Activated naive CD4-positive, alpha-beta T cell treated with anti-CD3 and anti-CD28 coated beads, Interleukin-2, amount 50 U/mL, for 72 hours (primary cell): ENCODE results near the gene NR2C1. TPM values are rescaled to one million over a fixed set of nuclear protein-coding genes. Genes with fewer than 3 reads are reported as not detected.
"Not testable (repeated sequence)": the region's sequence is repeated elsewhere in the genome, so short reads cannot be mapped to it uniquely, and the experiment has no call there.

Experiments used
- ATAC-seq, 2 donors: fragments of 150-1000 bp; cut with Tn5 transposase; 2 replicates each; pipeline ENCODE4 v1.10.0; 2021; ENCODE audit warnings: mild to moderate bottlenecking in 2 of 2, moderate library complexity in 2 of 2
- DNase-seq, 2 donors: peaks; one replicate each; pipeline ENCODE4 v3.0.0; 2021 to 2022; ENCODE audit warnings: low spot score in 2 of 2
- H3K27ac Mint-ChIP-seq, 2 donors: one replicate each; pipeline ENCODE4 v1.8.0; 2022; ENCODE audit warnings: mild to moderate bottlenecking in 2 of 2, mixed read lengths in 2 of 2
- H3K36me3 Mint-ChIP-seq, 2 donors: one replicate each; pipeline ENCODE4 v1.8.0; 2022; ENCODE audit warnings: mixed read lengths in 2 of 2
- H3K9me3 Mint-ChIP-seq, 2 donors: one replicate each; pipeline ENCODE4 v1.8.0; 2022; ENCODE audit warnings: mixed read lengths in 2 of 2
- total RNA-seq, 2 donors: library from RNA; stranded (reverse); gene quantifications; one replicate each; pipeline ENCODE4 v1.2.3, GENCODE V29; 2022

Gene NR2C1
- total RNA-seq, 2 donors from 2014 or later, result 32.3 to 36.9 TPM

DNA sequence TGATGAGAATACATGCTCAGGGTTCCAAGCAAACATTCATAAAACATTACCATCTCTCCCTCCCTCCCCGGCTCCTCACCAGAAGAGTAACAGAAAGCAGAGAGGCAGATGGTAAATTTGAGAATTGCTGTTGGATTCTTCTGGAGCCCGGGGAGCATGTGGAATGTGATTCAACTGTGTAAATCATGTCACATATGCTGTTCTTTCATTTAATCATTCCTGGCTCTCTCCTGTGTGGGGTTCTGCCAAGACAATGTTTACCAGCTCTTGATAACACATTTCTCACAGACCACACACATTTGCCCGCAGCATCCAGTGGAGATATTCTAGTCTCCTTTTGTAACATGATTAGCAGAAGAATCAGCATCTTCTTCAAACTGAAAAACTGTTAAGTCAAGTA lies 23.4 kb upstream of the NR2C1 start:
- no peak for DNase-seq
- ATAC-seq, result no peak
- Mint-ChIP-seq H3K9me3 (no peaks in the 10 kb centered on the region), H3K27ac (no peak overlapping the region), H3K36me3 (no peaks in the 10 kb centered on the region)

DNA sequence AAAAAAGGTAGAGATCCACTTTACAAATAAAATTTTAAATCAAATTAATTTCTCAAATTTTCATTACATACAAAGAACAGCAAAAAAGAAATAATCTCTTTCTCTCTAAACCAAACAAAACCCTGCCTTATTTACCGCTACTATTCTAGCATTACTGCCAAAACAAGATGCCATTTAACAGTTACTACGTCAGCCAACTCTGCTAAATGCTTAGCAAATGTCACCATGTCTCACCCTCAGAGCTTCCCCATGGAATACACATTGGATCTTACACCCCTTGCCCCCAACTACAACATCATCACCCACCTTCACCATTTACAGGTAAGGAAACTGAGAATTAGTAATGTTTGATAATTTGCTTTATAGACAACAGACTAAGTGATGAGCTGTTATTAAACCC lies 23.0 kb upstream of the NR2C1 start:
- DNase-seq (no peak), ATAC-seq (no peak)
- H3K9me3 Mint-ChIP-seq, result no peaks in the 10 kb centered on the region
- H3K27ac Mint-ChIP-seq, result no peak overlapping the region
- H3K36me3 Mint-ChIP-seq, result no peaks in the 10 kb centered on the region

DNA sequence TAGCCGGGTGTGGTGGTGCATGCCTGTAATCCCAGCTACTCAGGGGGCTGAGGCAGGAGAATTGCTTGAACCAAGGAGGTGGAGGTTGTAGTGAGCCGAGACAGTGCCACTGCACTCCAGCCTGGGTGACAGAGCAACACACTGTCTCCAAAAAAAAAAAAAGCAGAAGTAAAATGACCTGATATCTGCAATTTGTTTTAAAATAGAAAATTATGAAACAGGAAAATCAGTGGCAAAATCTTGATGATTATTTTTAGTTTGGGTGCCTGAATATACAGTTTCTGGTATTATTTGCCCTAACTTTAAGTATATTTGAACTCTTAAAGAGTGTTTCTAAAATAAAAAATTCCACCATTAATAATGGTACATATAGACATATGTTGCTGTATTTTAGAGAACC lies 22.4 kb upstream of the NR2C1 start:
- not testable (repeated sequence) for H3K9me3 Mint-ChIP-seq, DNase-seq, H3K36me3 Mint-ChIP-seq, ATAC-seq, H3K27ac Mint-ChIP-seq

DNA sequence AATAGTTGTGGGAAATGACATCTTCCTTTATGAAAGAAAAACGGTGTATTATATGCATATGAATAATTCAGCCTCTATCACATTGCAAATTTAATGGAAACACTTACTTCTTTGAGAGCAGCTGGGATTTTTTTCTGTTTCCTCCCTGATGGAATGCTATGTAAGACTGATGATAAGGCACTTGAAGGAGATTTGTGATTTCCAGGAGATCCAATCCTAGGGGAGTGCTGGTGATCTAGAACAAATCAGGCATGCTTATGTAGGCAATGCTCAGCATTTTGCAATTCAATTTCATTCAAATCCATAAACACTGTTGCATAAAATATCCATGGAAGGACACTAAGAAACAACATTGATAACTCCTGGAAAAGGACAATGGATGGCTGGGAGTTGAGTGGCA lies 16.0 kb upstream of the NR2C1 start:
- Mint-ChIP-seq H3K36me3 (no peaks in the 10 kb centered on the region), H3K27ac (no peak overlapping the region), H3K9me3 (no peaks in the 10 kb centered on the region)
- DNase-seq (no peak), ATAC-seq (no peak)

DNA sequence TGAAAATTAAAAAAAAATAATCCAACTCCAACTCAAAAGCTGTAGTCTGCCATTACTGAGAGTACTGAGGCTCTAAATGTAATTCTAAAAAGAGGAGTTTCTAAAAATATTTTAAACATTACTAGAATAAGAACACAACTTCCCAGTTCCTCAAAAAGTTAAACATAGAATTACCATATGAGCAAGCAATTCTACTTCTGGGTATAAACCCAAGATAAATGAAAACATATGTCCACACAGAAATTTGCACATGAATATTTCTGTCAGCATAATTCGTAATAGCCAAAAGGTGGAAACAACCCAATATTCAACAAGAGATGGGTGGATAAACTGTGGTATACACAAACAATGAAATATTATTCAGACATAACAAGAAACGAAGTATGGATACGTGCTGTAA lies 15.0 kb upstream of the NR2C1 start:
- DNase-seq (no peak), ATAC-seq (no peak)
- Mint-ChIP-seq H3K27ac (no peak overlapping the region), H3K36me3 (no peaks in the 10 kb centered on the region), H3K9me3 (no peaks in the 10 kb centered on the region)

DNA sequence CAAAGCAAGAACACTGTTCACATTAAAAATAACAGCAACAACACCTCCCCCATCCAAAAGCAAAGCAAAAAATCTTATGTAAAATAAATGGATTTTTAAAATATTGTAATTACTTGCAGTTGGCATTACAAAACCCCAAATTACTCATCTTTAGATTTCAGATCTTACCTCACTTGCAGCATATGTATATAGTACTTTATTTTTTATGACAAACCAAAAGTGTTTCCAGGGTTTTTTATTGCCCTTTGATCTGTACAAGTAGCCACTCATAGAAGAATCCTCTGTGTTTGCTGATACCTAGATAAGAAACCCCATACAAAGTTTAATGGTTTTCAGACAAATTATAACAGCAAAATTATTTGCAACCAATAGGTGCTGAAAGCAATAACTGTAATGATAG lies 12.2 kb upstream of the NR2C1 start:
- ATAC-seq, result peak in 1 of 2 donors; percentile 82
- Mint-ChIP-seq H3K9me3 (no peaks in the 10 kb centered on the region), H3K27ac (no peak overlapping the region), H3K36me3 (no peaks in the 10 kb centered on the region)
- no peak for DNase-seq

DNA sequence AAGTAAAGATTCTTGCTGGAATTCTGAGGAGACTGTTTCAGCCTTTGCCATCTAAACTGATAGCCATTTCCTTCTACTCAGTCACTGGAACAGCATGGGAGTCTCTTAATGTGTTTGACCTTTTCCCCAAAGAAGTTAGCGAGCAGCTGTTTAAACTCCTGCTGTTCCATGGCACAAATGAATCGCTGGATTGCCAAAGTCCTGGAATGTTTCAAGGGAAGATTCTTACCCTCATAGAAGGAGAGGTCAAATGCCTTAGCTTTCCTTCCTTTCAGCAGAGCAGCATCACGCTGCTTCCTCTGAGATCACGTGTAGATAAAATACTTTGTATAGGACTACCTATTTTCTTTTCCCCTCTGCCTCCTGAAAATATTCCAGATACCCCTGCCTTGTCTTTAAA lies 10.5 kb upstream of the NR2C1 start:
- DNase-seq (no peak), ATAC-seq (no peak)
- Mint-ChIP-seq H3K27ac (no peak overlapping the region), H3K36me3 (no peaks in the 10 kb centered on the region), H3K9me3 (no peaks in the 10 kb centered on the region)

DNA sequence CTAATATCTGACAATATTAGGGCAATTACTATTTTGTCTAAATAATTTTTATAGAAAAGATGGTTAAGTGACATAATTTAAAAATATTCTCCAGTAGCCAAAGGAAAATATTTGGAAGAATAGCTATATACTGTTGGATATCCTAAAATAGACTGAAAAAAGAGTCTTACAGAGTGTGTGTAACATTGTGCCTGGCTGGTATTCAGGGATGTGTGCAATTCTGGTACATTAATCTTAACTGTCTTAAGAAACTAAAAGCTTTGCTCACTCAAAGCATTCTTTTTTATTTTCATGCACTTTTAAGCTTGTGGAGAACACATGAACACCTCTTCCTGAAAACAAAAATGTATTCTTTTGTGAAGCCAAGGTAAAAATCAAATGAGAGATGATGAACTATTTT lies 10.1 kb upstream of the NR2C1 start:
- no peaks in the 10 kb centered on the region for H3K36me3 Mint-ChIP-seq
- no peak overlapping the region for H3K27ac Mint-ChIP-seq
- no peak for ATAC-seq
- H3K9me3 Mint-ChIP-seq, result no peaks in the 10 kb centered on the region
- DNase-seq, result no peak

DNA sequence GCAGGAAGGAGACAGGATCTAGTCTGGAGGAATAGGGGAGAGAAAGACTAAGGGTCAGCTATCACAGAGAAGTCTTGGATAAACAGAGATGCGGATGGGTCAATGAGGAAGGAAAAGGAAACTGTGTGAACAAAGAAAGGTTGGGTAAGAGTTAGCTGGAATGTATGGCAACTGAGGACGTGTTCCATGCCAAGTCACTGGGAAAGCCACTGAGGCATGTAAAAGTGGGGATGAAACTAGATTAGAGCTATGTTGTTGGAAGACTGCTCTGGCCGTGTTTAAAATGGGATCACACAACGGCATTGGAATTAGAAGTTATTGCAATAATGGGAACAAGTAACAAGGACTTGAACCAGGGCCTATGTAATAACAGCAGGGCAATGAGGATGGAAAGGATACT lies 3.9 kb upstream of the NR2C1 start:
- H3K9me3 Mint-ChIP-seq, result no peaks in the 10 kb centered on the region
- no peak for DNase-seq

DNA sequence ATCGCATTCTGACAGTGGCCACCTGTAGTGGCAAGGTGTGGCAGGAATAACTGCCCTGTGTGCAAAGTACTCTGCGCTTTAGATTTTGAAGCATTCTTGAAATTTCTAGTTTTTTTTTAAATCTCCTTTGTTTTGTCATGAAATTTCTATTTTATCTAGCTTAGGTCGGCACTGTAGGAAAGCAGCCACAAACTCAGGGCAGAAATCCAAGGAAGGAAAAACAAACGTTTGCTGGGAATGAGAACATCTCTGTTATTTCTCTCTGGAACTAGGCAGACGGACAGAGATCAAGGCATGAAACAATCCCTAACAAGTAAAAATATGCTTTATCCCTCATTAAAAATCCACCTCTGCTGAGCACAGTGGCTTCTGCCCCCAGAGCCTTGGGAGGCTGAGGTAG lies 1.3 kb upstream of the NR2C1 start:
- no peak for ATAC-seq
- no peak overlapping the region for H3K27ac Mint-ChIP-seq
- no peak for DNase-seq
- H3K36me3 Mint-ChIP-seq, result peaks cover 0 to 5% of the 10 kb centered on the region in 2 donors
- no peaks in the 10 kb centered on the region for H3K9me3 Mint-ChIP-seq

More for the DNA sequence above, 3.9 kb upstream of the NR2C1 start:
- H3K36me3 Mint-ChIP-seq, result peaks cover 0 to 5% of the 10 kb centered on the region in 2 donors
- no peak overlapping the region for H3K27ac Mint-ChIP-seq
- ATAC-seq, result no peak

DNA sequence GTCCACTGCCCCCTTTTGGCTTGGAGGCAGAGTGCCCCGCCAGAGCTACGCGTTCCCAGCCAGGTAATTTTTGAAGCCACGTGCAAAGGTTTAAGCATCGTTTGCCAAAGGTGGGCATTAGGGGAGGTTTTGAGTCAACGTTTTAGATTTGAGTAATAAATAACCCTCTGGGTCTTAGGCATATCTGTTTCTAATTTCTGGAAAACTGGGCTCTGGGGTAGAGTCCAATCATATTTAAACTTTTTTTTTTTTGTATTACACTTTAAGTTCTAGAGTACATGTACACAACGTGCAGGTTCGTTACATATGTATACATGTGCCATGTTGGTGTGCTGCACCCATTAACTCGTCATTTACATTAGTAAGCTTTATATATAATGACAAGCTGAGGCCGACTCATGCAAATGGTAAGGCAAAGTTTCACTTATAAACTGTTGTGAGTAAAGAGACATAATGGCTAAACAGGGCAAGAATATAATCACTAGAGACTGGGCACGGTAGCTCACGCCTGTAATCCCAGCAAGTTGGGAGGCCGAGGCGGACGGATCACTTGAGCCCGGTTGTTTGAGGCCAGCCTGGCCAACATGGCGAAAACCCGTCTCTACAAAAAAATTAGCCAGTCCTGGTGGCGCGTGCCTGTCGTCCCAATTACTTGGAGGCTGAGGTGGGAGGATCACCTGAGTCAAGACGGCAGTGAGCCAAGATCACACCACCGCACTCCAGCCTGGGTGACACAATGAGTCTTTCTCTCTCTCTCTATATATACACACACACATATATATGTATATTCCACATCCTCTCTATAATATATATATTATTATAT lies 491 bp upstream of the NR2C1 start:
- H3K27ac Mint-ChIP-seq, result peak overlapping the region; percentile 82 to 92
- ATAC-seq (peak in 1 of 2 donors; percentile 23), DNase-seq (no peak)
- H3K9me3 Mint-ChIP-seq, result no peaks in the 10 kb centered on the region
- H3K36me3 Mint-ChIP-seq, result peaks cover 0 to 5% of the 10 kb centered on the region in 2 donors

DNA sequence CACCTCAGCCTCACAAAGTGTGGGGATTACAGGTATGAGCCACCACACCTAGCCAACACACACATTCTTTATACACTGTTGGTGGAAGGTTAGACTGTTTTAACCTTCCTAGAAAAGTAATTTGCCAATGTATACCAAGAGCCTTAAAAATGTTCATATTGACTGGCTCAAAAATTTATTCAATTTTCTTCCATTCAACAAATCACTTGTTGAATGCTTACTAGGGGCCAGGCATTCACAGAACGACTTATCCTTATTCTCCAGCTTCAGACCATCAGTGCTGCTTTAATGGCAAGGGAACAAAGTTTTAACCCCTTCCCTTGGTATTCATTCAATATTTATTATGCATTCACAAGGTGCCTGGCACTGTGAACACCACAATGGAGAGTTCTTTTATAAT lies 3.0 kb downstream of the NR2C1 start:
- Mint-ChIP-seq H3K9me3 (no peaks in the 10 kb centered on the region), H3K36me3 (peaks cover 0 to 5% of the 10 kb centered on the region in 2 donors), H3K27ac (no peak overlapping the region)
- DNase-seq, result no peak
- ATAC-seq, result no peak

DNA sequence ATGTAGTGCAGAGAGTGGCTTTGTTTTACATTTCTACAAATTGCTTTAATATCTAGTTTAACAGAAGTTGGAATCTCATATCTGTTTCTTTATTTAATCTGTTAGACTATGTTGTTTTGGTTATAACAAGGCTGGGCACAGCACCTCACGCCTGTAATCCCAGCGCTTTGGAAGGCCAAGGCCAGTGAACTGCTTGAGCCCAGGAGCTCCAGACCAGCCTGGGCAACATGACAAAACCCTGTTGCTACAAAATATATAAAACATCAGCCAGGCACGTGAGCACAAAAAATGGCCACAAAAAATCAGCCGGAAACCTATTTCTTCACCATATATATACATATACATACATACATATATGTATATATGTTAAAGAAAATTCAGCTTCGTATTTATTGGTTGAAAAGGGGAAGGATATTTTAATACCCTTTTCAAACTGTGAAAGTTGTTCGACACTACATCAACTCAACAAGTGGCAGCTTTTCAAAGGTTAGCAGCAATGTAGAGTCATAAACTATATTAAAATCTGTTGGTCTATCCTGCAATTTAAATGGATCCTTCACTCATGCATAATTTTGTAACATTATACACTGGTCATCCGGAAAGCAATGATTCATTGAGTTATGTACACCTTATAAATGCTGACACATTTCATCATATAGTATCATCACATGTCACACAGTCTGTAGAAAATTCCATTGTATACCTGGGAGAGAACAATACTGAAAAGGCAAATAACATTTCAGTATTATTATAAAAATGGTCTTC lies 7.1 kb downstream of the NR2C1 start:
- Mint-ChIP-seq H3K9me3 (no peaks in the 10 kb centered on the region), H3K27ac (no peak overlapping the region), H3K36me3 (peaks cover 0 to 15% of the 10 kb centered on the region in 2 donors)
- DNase-seq, result no peak
- no peak for ATAC-seq

DNA sequence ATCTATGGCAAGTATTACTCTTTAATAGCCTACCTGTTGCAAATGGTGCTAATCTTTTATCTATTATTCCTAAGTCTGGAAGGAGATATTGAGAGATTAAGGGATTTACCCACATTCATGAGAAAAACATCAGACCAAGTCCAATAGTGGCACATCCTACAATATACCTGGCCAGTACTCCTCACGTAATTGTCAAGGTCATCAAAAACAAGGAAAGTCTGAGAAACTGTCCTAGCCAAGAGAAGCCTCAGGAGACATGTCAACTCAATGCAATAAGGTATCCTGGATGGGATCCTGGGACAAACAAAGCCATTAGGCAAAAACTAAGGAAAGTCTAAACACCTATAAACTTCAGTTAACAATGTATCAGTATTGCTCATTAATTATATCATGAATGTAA lies 12.5 kb downstream of the NR2C1 start:
- H3K36me3 Mint-ChIP-seq, result peaks cover 0 to 22% of the 10 kb centered on the region in 2 donors
- H3K9me3 Mint-ChIP-seq, result no peaks in the 10 kb centered on the region
- ATAC-seq, result no peak
- no peak for DNase-seq
- H3K27ac Mint-ChIP-seq, result no peak overlapping the region

DNA sequence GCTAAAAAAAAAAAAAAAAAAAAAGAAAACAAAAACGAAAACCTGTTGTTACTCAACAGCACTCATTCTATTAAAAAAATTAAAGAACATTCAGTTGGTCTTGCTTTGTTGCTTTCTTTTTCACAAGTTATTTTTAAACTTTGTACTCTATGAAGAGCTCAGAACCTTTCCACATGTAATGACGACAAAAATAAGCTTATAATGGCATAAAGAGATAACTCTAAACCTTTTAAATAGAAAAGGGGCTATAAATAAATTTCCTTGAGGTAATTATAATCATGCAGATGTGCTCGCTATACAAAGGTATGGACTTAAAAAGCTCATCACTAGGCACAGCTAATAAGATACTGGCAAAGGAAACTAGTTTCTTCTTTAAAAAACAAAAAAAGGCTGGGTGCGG lies 13.4 kb downstream of the NR2C1 start:
- H3K27ac Mint-ChIP-seq, result no peak overlapping the region
- peaks cover 0 to 22% of the 10 kb centered on the region in 2 donors for H3K36me3 Mint-ChIP-seq
- no peaks in the 10 kb centered on the region for H3K9me3 Mint-ChIP-seq
- no peak for ATAC-seq
- no peak for DNase-seq

DNA sequence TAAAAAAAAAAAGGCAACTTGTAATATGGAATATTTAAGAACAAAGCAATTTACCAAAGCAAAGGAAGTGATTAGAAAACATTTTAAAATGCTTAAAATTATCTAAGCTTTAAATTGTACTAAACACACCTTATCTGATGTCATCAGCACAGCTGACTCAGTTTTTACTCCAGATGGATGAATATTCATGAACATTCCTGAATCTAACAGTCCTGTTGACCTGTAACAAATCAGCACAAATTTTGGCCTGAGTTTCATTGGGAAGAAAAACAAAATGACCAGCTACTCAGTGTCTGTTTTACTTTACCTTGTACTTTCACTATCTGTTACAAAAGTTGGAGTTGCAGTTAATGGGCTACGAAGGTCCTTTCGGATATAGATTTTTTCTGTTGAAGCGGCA lies 16.0 kb downstream of the NR2C1 start:
- Mint-ChIP-seq H3K9me3 (no peaks in the 10 kb centered on the region), H3K36me3 (peaks cover 0 to 15% of the 10 kb centered on the region in 2 donors), H3K27ac (no peak overlapping the region)
- no peak for ATAC-seq
- no peak for DNase-seq

DNA sequence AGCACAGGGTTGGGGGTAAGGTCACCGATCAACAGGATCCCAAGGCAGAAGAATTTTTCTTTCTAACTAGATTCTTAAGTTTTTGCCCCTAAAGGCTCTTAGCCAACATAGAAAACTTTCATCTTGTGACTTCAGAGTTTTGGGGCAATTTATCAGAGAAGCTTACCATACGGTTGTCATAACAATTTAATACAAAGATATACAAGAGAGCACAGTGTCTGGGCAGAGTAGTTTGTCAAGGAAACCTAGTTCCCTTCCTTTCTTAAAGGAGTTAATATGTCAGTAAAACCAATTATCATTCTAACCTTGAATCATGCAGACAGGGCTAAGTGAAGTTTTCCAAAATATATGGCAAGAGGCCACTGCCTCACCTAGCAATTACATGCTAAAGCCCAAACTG lies 18.4 kb downstream of the NR2C1 start:
- no peaks in the 10 kb centered on the region for H3K9me3 Mint-ChIP-seq
- H3K36me3 Mint-ChIP-seq, result peaks cover 0 to 6% of the 10 kb centered on the region in 2 donors
- H3K27ac Mint-ChIP-seq, result no peak overlapping the region
- DNase-seq (no peak), ATAC-seq (no peak)

DNA sequence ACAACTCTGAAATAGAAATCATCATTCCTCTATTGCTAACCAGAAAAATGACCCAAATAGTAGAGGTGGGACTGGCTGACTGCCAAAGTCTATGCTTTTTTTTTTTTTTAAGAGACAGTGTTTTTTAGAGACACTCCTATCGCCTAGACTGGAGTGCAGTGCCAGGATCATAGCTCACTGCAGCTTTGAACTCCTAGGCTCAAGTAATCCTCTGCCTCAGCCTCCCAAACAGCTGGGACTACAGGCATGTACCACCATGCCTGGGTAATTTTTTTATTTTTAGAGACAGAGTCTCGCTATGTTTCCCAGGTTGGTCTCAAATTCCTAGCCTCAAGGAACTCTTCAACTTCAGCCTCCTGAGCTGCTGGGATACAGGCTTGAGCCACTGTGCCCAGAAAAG lies 19.2 kb downstream of the NR2C1 start:
- DNase-seq, result no peak
- Mint-ChIP-seq H3K27ac (no peak overlapping the region), H3K36me3 (peaks cover 0 to 6% of the 10 kb centered on the region in 2 donors), H3K9me3 (no peaks in the 10 kb centered on the region)
- no peak for ATAC-seq
